Fibroblast of the conjunctiva (primary cell): ENCODE results near the gene NUDCD3.

Experiments
- DNase-seq: peaks from one replicate; pipeline ENCODE4 v3.0.0-alpha.2; 2010; ENCODE audit warnings: low read depth

The NUDCD3 gene

DNA sequence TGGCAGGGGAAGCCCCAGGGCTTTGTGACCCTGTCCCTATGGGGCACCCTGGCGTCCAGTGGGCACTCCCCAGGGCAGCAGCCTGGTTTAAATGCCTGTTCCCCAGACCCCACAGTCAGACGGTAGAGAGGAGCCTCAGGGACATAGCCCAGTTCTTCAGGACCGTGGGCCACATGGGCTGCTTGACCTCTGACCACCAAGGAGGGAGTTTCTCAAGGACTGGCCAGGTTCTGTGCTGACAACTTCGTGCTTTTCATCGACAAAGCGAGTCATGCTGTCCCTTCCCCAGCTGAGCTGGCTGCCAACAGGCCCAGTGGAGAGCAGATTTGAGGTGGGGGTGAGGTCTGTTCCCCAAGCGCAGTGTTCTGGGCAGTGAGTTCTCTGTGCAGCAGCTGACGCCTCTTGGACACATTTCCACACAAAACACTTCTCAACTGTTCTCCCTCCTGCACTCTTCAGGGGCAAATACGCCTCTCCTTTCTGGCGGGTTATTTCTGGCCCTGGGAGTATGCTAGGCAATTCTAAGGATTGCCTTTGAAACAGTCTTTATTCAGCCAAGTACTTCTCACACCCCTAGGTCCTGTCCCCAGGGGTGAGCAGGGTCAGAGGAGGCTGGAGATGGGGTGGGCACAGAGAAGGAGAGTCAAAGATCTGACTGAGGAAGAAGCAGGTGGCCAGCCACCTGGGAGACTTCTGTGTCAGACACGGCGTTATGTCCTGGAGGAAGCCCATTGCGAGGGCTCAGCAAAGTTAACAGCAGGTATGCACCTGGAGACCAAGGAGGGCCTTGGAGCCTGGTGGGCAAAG, 107.8 kb downstream of the NUDCD3 start:
- DNase-seq: no peak

- DNase-seq: no peak
Measured at GRCh38 chr7:44381494-44382220, 108.8 kb downstream of the NUDCD3 start.

GRCh38 chr7:44380831-44381493, 109.5 kb downstream of the NUDCD3 start:
- no peak for DNase-seq

- no peak for DNase-seq
Measured at GRCh38 chr7:44380189-44380830, 110.1 kb downstream of the NUDCD3 start.

- no peak for DNase-seq
Measured at GRCh38 chr7:44379366-44380188, 110.9 kb downstream of the NUDCD3 start.

DNA sequence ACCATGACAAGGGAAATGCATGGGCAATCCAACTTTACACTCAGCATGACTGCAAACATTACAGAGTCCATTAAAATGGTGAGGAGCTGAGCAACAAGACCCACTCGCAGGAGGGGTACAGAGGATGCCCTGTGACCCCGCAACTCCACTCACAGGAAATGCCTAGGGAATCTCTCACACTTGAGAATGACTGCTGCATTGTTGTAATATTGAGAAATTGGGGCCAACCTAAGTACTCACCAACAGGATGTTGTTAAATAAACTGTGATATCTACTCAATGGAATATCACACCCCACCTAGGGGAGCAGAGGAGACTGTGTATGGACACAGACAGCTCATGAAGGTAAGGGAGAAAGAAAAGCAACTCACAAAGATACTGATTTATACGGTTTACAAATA, 111.7 kb downstream of the NUDCD3 start:
- DNase-seq: peak; percentile 49

- DNase-seq: no peak
Measured at GRCh38 chr7:44377681-44378421, 112.6 kb downstream of the NUDCD3 start.

DNA sequence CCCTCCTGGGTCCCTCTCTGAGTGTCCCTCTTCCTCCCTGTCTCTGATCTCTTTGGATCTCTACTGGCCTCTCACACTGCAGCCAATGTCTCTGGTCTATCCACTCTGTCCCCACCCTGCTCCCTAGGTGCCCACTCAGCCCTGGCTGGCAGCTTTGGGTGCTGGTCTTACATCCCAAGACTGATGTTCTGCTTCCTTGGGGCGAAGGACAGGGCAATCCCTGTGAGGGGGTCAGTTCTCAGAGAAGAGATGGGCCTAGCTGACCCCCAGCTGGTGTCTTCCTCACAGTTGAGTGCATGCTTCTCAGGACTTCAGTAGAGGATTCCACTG, 113.4 kb downstream of the NUDCD3 start:
- no peak for DNase-seq

DNA sequence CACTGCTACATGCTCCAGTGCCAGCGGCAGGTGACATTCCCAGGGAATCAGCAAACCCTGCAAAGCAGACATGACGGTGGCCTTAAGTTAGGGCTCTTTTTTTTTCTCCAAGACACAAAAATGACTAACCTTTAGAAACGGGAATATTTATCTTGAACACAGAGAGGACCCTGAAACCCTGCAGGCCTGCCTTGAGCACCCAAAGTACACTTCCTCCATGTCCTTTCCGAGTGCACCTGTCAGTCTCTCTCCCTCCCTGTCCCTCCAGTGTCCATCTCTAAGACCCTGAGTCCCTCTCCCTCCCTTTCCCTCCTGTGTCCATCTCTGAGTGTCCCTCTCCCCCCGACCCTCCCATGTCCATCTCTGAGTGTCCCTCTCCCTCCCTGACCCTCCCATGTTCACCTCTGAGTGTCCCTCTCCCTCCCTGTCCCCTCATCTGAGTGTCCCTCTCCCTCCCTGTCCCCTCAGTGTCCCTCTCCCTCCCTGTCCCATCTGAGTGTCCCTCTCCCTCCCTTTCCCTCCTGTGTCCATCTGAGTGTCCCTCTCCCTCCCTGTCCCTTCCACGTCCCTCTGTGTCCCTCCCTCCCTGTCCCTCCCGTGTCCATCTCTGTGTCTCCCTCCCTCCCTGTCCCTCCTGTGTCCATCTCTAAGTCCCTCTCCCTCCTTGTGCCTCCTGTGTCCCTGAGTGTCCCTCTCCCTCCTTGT, 113.9 kb downstream of the NUDCD3 start:
- DNase-seq: no peak

DNA sequence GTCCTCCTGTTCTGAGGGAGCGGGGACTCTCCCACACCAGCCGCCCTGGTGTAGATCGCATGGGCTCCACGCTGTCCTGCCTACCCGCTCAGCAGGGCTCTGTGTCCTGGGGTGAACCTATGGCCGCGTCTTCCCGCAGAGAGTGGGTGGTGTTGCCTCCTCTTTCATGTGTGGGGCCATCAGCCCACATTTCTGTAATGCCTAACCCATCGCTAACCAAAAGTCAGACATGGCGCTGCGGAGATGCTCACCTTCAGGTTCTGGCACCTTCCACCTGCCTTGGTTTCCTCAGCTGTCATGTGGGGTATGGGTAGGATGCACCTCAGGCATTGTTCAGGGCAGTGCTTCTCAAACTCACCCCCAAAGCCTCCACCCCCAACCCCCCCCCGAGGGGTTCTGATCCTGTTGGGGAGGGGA, 114.5 kb downstream of the NUDCD3 start:
- no peak for DNase-seq

DNA sequence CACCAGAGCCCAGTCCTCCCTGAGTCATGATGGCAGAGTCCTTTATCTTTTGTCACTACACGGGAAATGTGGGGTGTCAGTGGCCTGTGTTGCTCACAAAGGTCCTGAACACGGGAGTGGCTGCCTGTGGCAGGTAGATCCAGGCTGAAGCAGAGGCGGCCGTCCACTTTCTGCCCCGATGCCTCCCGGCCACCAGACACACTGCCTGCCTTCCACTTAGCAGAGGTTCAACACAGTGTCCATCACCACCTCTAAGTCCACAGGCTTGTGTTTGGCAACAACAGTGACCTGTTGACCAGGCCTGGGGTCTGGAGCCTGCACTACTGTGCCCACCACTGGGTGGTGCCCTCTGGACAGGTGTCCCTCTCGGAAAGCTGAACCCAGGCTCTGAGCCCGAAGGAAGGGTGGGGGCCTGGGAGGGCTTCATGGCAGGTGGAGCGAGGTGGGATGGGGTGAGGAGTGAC, 115.2 kb downstream of the NUDCD3 start:
- no peak for DNase-seq

DNA sequence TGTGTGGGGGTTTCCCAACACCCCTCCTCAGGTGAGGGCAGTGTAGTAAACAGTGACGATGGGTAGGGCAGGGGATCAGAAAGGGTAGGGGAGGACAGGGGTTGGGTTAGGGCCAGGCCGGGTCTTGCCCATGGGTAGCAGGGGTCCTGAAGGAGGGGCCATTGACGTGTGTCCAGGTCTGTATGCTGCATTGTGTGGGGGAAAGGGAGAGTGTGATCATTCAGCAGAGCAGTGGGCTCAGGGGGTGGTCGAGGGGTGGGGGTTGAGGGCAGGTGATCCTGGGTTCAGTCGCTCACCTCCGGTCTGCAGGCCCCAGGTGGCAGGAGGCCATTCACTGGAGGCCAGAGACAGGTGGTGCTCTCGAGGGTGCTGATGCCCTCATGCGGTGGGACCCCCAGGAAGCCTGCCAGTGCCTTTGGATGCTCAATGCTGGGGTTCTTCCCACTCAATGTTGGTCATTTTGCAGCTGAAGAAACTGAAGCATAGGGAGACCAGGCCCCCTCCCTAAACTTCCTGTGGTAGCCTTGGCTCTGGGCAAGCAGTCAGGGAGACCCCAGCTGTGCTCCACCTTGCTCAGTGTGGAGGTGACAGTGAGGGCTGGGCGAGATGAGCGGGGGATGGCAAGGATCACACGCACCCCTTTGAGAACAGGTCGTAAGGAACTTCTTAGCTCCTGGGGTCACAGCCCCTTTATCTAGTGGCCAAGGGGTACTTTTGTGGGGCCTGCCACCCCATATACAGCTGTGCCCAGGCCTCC, 116.3 kb downstream of the NUDCD3 start:
- DNase-seq: no peak

DNA sequence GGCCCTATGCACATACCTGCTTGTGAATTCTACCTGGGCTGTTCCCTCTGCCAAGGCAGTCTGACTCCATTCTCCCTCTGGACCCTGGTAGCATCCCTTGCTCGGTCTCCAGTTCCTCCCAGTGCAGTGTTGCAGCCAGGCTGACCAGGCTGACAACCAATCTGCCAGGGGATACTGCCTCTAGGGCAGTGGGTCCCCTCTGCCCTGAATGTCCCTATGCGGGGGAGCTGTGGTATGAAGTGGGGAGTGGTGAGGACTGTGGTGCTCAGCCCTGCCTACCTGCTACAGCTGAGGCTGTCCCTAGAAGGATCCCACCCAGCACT, 117.1 kb downstream of the NUDCD3 start:
- no peak for DNase-seq

DNA sequence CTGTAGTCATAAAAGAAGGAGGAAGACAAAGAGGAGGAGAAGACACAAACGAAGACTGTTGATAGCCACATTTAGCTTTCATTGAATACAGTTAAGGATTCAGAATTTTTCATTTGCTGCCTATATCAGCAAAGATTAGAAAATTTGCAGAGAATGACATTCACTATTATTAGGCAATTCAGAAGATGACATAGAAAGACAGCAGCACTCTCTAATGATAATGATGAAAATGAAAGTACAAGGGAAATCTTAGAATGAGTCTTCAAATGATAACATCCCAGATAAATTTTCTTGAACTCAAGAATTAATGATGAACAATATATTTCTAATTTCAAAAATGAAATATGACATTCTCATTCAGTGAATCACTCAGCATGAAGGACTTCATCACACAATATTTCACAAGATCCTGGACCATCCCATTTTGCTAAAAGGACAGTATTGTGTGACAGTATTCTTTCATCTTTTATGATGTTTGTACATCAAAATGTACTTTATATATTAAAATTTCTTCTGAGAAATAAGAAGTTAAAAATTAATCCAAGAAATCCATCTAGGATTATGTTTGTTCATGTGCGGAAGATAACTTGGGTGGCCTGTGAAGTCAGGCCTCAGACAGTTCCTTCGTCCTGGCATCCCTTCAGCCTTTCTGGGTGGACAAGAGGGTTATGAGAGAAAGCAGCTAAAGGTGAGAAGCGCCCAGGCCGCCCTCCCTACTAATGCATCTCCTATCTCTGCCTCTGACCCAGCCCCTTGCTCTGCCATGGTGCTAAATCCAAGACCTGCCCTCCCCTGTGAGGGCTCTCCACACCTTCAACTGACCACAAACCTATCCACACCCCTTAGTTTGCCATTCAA, 117.7 kb downstream of the NUDCD3 start:
- no peak for DNase-seq

DNA sequence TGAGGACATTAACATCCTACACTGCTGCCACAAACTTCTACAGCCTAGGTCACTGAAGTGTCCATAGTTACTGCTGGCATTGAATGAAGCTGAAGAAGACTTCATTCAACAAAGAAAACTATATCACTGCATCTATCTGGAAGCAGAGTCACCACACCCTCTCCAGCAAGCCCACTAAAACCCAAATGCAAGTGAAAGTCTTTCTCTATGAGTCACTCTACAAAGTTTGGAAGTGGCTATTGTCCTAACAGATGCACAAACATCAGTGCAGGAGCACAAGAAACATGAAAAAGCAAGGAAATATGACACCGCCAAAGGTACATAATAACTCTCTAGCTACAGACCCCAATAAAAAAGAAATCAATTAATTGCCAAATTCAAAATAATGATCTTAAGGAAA, 121.6 kb downstream of the NUDCD3 start:
- DNase-seq: no peak

DNA sequence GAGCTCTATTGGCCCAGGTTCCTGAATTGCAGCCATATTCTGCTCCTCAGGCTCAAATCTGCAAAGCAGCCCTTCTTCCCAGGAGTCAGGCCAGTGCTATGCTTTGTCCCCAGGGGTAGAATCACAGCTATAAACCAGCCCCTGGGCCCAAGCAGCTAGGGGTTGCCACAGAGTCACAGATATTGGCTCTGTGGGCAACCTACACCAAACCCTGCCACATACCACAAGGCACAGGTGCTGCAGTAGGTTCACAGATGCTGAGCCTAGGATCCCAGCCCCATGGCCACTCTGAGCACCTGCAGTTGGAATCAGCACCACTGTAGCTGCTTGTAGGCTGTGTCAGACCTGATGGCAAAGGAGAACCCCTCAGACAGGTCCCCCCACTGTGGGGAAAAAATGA, 122.0 kb downstream of the NUDCD3 start:
- no peak for DNase-seq

GRCh38 chr7:44367475-44368043, 122.9 kb downstream of the NUDCD3 start:
- no peak for DNase-seq

DNA sequence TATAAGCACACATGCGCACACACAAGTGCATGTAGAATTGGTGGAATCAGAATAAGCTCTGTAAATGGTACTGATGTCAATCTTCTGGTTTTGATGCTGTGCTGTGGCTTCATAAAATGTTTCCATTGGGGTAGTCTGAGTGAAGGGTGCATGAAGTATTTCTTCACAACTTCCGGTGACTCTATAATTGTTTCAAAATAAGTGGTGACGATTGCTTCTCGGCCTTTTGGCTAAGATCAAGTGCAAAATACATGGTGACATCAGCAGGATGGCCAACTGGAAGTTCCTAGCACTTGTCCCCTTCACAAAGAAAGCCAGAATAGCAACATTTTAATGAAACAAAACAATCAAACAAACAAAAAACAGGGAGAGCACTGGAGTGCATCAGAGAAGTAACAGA, 123.5 kb downstream of the NUDCD3 start:
- no peak for DNase-seq
